AG04449 (cell line): ENCODE data around the gene CCL3.
"Not testable (repeated sequence)": the region's sequence is repeated elsewhere in the genome, so short reads cannot be mapped to it uniquely, and the experiment has no call there.

ENCODE experiments used
- CTCF ChIA-PET: fragments of 350-600 bp; formaldehyde crosslinking; extraction: SDS; loops from one replicate; lab custom pipeline; 2021; ENCODE audit warnings: antibody characterized with exemption; lab: Yijun Ruan, JAX
- POLR2A ChIA-PET: fragments of 400-600, 350-600 bp; formaldehyde crosslinking; extraction: SDS; loops from one replicate; lab custom pipeline; 2020; ENCODE audit warnings: antibody characterized with exemption, inconsistent platforms; lab: Yijun Ruan, JAX
- DNase-seq: peaks from one replicate; pipeline ENCODE4 v3.0.0-alpha.2; 2010; ENCODE audit warnings: low read depth, low spot score
- H3K4me3 ChIP-seq: 2 replicates; pipeline ENCODE4 v1.5.1; 2011; ENCODE audit warnings: low read depth, mild to moderate bottlenecking, control low read depth, low read length
- CTCF ChIP-seq: IDR thresholded peaks from one replicate; pipeline ENCODE4 v1.5.1; 2011; ENCODE audit warnings: mild to moderate bottlenecking, moderate library complexity, low read length, control low read depth, inconsistent platforms; ENCODE audit not compliant: insufficient read depth; ENCODE audit errors: missing control alignments

CCL3 gene

GRCh38 chr17:36094746-36095145 is 4.8 kb upstream of the CCL3 start:
- POLR2A ChIA-PET, result no interaction called here
- no peak overlapping the region for H3K4me3 ChIP-seq
- no peak for DNase-seq
- CTCF ChIA-PET, result no interaction called here
- TF ChIP-seq CTCF, result no peak

GRCh38 chr17:36094232-36094631 is 4.3 kb upstream of the CCL3 start:
- ChIA-PET CTCF (no interaction called here), POLR2A (no interaction called here)
- no peak for DNase-seq
- H3K4me3 ChIP-seq, result no peak overlapping the region
- no peak for TF ChIP-seq CTCF

- CTCF ChIA-PET, H3K4me3 ChIP-seq, POLR2A ChIA-PET, DNase-seq: not testable (repeated sequence)
Measured at GRCh38 chr17:36092715-36093114, 2.8 kb upstream of the CCL3 start.

GRCh38 chr17:36092230-36092629 is 2.3 kb upstream of the CCL3 start:
- POLR2A ChIA-PET, result no interaction called here
- CTCF ChIA-PET, result no interaction called here
- DNase-seq, result no peak
- TF ChIP-seq CTCF, result no peak
- no peak overlapping the region for H3K4me3 ChIP-seq

- no peak for TF ChIP-seq CTCF
- ChIA-PET POLR2A (no interaction called here), CTCF (no interaction called here)
- DNase-seq, result no peak
- no peak overlapping the region for H3K4me3 ChIP-seq
Measured at GRCh38 chr17:36089339-36089865, 541 bp downstream of the CCL3 start.

- no peak overlapping the region for H3K4me3 ChIP-seq
- TF ChIP-seq CTCF, result no peak
- DNase-seq, result no peak
- ChIA-PET CTCF (no interaction called here), POLR2A (no interaction called here)
Measured at GRCh38 chr17:36088670-36089338, 1.1 kb downstream of the CCL3 start.

- POLR2A ChIA-PET, H3K4me3 ChIP-seq, DNase-seq, CTCF ChIA-PET: not testable (repeated sequence)
Measured at GRCh38 chr17:36087897-36088572, 1.9 kb downstream of the CCL3 start.

- H3K4me3 ChIP-seq, DNase-seq, POLR2A ChIA-PET, CTCF ChIA-PET: not testable (repeated sequence)
Measured at GRCh38 chr17:36087471-36087870, 2.5 kb downstream of the CCL3 start.
